AG09309 (cell line): Measurements from ENCODE around the gene ICAM4.
"Not testable (repeated sequence)": the region's sequence is repeated elsewhere in the genome, so short reads cannot be mapped to it uniquely, and the experiment has no call there.

ENCODE experiments used
- DNase-seq: peaks from one replicate; pipeline ENCODE4 v3.0.0-alpha.2; 2010; ENCODE audit warnings: low read depth
- H3K4me3 ChIP-seq: 2 replicates; pipeline ENCODE4 v1.5.1; 2011; ENCODE audit warnings: mild to moderate bottlenecking, low read depth, low read length, moderate library complexity; ENCODE audit not compliant: control insufficient read depth
- CTCF ChIP-seq: IDR thresholded peaks from 2 replicates; pipeline ENCODE4 v1.5.1; 2011; ENCODE audit warnings: mild to moderate bottlenecking, low read depth, low read length, inconsistent platforms; ENCODE audit not compliant: insufficient read depth, control insufficient read depth; ENCODE audit errors: missing control alignments

The ICAM4 gene

GRCh38 chr19:10277795-10278589, 8.8 kb upstream of the ICAM4 start:
- no peak for DNase-seq
- no peak overlapping the region for H3K4me3 ChIP-seq
- no peak for TF ChIP-seq CTCF

- DNase-seq: no peak
- no peak for TF ChIP-seq CTCF
- H3K4me3 ChIP-seq: no peak overlapping the region
Measured at GRCh38 chr19:10278935-10279334, 7.8 kb upstream of the ICAM4 start.

GRCh38 chr19:10279737-10280442, 6.9 kb upstream of the ICAM4 start:
- no peak for TF ChIP-seq CTCF
- no peak for DNase-seq

GRCh38 chr19:10282043-10282442, 4.7 kb upstream of the ICAM4 start:
- DNase-seq, H3K4me3 ChIP-seq: not testable (repeated sequence)

More at GRCh38 chr19:10279737-10280442, 6.9 kb upstream of the ICAM4 start:
- H3K4me3 ChIP-seq: no peak overlapping the region

- DNase-seq: no peak
- no peak for TF ChIP-seq CTCF
- H3K4me3 ChIP-seq: no peak overlapping the region
Measured at GRCh38 chr19:10283301-10284064, 3.3 kb upstream of the ICAM4 start.

- no peak overlapping the region for H3K4me3 ChIP-seq
- DNase-seq: no peak
- no peak for TF ChIP-seq CTCF
Measured at GRCh38 chr19:10284065-10284959, 2.4 kb upstream of the ICAM4 start.
